ENCODE data around the gene IRF2BP2. TPM values are rescaled to one million over a fixed set of nuclear protein-coding genes. Genes with fewer than 3 reads are reported as not detected.

The IRF2BP2 gene
- total and polyA plus RNA-seq, 2 of the 13 experiments (the other 11 are each of a cell fraction or from before 2014, with no cell fraction given), result 140 to 147 TPM

DNA sequence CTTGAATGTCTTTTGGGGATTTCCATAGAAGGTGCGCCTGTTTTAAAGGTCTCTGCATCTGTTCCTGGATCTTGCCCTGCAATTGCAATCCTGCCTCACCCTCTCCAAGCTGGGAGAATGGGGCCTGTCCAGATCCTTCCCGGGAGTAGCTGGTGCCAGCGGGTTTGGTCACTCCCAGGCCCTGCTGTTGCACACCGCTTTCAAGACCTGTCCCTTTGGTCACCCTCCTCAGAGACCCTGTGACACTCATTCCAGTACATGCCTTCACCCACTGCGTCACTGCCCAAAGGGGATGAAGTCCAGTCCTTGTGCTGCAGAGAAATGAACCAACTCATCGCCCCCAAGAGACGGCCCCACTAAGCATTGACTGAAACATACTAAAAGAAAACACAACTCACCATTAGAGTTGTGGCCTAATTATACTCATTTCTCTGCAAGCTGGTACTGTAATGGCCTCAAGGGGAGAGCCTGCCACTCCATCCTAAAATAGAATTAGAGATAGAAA, 1.9 kb upstream of the IRF2BP2 start (continued):
- TF ChIP-seq, protein P1, sequence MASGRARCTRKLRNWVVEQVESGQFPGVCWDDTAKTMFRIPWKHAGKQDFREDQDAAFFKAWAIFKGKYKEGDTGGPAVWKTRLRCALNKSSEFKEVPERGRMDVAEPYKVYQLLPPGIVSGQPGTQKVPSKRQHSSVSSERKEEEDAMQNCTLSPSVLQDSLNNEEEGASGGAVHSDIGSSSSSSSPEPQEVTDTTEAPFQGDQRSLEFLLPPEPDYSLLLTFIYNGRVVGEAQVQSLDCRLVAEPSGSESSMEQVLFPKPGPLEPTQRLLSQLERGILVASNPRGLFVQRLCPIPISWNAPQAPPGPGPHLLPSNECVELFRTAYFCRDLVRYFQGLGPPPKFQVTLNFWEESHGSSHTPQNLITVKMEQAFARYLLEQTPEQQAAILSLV (CRISPR knock-in tag; IDR thresholded peaks at IDR 0.05; ENCODE audit: borderline replicate concordance), result no peak
- TF ChIP-seq ZNF468 (CRISPR knock-in tag; IDR thresholded peaks at IDR 0.05), result no peak
- TF ChIP-seq ZNF343 (CRISPR knock-in tag; IDR thresholded peaks at IDR 0.05), result no peak
- TF ChIP-seq THYN1 (CRISPR knock-in tag; IDR thresholded peaks at IDR 0.05; ENCODE audit: borderline replicate concordance, low read depth), result no peak
- TF ChIP-seq KDM5B (CRISPR knock-in tag; IDR thresholded peaks at IDR 0.05; ENCODE audit: borderline replicate concordance), result peak; percentile 12; the same call in 1 of the 2 replicates
- TF ChIP-seq ZNF124 (CRISPR knock-in tag; IDR thresholded peaks at IDR 0.05), result no peak; the same call in 1 of the 2 replicates
- TF ChIP-seq THAP11 (CRISPR knock-in tag; IDR thresholded peaks at IDR 0.05), result no peak
- no peak for TF ChIP-seq PRPF4 (IDR thresholded peaks at IDR 0.05; ENCODE audit: low read depth, low read length, poor library complexity, severe bottlenecking)
- TF ChIP-seq ZNF138 (CRISPR knock-in tag; IDR thresholded peaks at IDR 0.05; ENCODE audit: low read depth), result no peak
- no peak for TF ChIP-seq NCOR1 (IDR thresholded peaks at IDR 0.05; ENCODE audit: borderline replicate concordance, low read length)
- TF ChIP-seq ZNF292 (CRISPR knock-in tag; IDR thresholded peaks at IDR 0.05; ENCODE audit: borderline replicate concordance, low read depth), result no peak
- no peak for TF ChIP-seq HHEX (CRISPR knock-in tag; IDR thresholded peaks at IDR 0.05)
- TF ChIP-seq PCBP2 (optimal IDR thresholded peaks at IDR 0.05; ENCODE audit: low read depth, low read length, poor library complexity, severe bottlenecking), result no peak
- TF ChIP-seq, protein P2, sequence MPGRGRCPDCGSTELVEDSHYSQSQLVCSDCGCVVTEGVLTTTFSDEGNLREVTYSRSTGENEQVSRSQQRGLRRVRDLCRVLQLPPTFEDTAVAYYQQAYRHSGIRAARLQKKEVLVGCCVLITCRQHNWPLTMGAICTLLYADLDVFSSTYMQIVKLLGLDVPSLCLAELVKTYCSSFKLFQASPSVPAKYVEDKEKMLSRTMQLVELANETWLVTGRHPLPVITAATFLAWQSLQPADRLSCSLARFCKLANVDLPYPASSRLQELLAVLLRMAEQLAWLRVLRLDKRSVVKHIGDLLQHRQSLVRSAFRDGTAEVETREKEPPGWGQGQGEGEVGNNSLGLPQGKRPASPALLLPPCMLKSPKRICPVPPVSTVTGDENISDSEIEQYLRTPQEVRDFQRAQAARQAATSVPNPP (CRISPR knock-in tag; IDR thresholded peaks at IDR 0.05), result 0 out of 2 replicates have a peak, but pooled peaks have one; percentile 14
- TF ChIP-seq ZNF329 (CRISPR knock-in tag; IDR thresholded peaks at IDR 0.05; ENCODE audit: low read depth), result no peak
- TF ChIP-seq ZIK1 (CRISPR knock-in tag; IDR thresholded peaks at IDR 0.05; ENCODE audit: borderline replicate concordance, low read depth), result no peak
- TF ChIP-seq ZNF782 (CRISPR knock-in tag; IDR thresholded peaks at IDR 0.05; ENCODE audit: borderline replicate concordance), result no peak
- no peak for TF ChIP-seq MZF1 (CRISPR knock-in tag; IDR thresholded peaks at IDR 0.05; ENCODE audit: borderline replicate concordance)
- no peak for TF ChIP-seq ZBTB39 (CRISPR knock-in tag; IDR thresholded peaks at IDR 0.05)
- TF ChIP-seq FOSL2 (CRISPR knock-in tag; IDR thresholded peaks at IDR 0.05), result peak; percentile 64
- TF ChIP-seq IRF2 (CRISPR knock-in tag; IDR thresholded peaks at IDR 0.05), result no peak
- 0 out of 2 replicates have a peak, but pooled peaks have one; percentile 24 for TF ChIP-seq ZNF574 (CRISPR knock-in tag; IDR thresholded peaks at IDR 0.05)
- TF ChIP-seq TAF1 (CRISPR knock-in tag; IDR thresholded peaks at IDR 0.05), result no peak
- no peak for TF ChIP-seq GLI4 (CRISPR knock-in tag; IDR thresholded peaks at IDR 0.05; ENCODE audit: borderline replicate concordance)
- no peak for TF ChIP-seq ARNT (IDR thresholded peaks at IDR 0.05)

Data from HepG2 (cell line).